Measurements from ENCODE around the gene LPP.

The LPP gene

DNA sequence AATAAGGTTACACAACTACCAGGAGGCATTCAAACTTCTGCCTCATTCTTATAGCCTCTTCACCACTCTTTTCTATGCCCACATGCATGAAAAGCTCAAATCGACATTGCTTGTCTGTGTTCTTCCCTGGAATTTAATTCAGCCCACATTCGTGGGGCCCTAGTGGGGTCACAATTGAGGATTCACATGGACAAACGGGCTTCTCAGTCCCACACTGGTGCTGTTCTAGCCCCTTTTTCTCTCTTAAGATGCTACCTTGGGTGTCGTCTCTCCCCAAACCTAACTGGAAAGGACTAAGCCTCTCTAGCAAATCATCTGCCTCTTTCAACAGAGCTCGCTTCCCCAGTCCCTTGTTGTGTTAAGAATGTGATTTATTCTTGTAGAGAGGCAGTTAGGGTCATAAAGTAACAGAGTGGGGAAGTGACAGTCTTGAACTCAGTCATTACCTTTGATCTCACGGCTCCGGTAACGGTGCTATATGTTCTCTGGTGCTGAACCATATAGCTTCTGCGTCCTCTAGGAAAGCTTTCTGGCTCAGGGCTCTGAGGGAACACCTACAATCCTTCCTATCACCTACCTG is 4.9 kb downstream of the LPP start:
- no peak for TF ChIP-seq TAF1 (IDR thresholded peaks at IDR 0.05; ENCODE audit: borderline replicate concordance, insufficient read depth, low read length)
- TF ChIP-seq POLR2AphosphoS5 (IDR thresholded peaks at IDR 0.05; ENCODE audit: low read depth, low read length), result no peak
- TF ChIP-seq SIN3A (IDR thresholded peaks at IDR 0.05; ENCODE audit: borderline replicate concordance, insufficient read depth, low read length), result no peak
- TF ChIP-seq, protein P1, sequence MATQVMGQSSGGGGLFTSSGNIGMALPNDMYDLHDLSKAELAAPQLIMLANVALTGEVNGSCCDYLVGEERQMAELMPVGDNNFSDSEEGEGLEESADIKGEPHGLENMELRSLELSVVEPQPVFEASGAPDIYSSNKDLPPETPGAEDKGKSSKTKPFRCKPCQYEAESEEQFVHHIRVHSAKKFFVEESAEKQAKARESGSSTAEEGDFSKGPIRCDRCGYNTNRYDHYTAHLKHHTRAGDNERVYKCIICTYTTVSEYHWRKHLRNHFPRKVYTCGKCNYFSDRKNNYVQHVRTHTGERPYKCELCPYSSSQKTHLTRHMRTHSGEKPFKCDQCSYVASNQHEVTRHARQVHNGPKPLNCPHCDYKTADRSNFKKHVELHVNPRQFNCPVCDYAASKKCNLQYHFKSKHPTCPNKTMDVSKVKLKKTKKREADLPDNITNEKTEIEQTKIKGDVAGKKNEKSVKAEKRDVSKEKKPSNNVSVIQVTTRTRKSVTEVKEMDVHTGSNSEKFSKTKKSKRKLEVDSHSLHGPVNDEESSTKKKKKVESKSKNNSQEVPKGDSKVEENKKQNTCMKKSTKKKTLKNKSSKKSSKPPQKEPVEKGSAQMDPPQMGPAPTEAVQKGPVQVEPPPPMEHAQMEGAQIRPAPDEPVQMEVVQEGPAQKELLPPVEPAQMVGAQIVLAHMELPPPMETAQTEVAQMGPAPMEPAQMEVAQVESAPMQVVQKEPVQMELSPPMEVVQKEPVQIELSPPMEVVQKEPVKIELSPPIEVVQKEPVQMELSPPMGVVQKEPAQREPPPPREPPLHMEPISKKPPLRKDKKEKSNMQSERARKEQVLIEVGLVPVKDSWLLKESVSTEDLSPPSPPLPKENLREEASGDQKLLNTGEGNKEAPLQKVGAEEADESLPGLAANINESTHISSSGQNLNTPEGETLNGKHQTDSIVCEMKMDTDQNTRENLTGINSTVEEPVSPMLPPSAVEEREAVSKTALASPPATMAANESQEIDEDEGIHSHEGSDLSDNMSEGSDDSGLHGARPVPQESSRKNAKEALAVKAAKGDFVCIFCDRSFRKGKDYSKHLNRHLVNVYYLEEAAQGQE (IDR thresholded peaks at IDR 0.05; ENCODE audit: insufficient read depth in 1 of 2, low read depth in 2 of 2, low read length in 2 of 2), result no peak
- no peak for TF ChIP-seq FOXP2 (optimal IDR thresholded peaks at IDR 0.05; ENCODE audit: borderline replicate concordance, extremely low read depth, extremely low read length, insufficient read depth)

DNA sequence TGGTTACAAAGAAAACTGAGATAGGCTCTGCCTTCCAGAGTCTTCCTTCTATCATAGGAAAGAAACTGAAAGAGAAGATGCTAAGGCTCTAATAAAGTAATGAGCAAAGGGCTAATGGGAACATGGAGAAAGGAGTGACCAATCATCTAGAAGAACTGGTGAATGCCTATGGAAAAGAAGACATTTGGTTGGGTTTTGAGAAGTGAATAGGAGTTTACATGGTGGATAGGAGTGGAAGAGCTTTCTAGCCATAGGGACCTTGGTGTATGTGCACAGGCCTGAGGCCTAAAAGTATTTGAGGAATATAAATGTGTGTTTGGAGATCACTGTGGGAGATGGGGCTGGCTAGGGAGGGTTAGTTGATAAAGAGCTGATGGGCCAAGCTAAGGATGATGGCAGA is 6.8 kb downstream of the LPP start:
- TF ChIP-seq FOXP2 (optimal IDR thresholded peaks at IDR 0.05; ENCODE audit: borderline replicate concordance, extremely low read depth, extremely low read length, insufficient read depth) (no peak), POLR2AphosphoS5 (IDR thresholded peaks at IDR 0.05; ENCODE audit: low read depth, low read length) (no peak), SIN3A (IDR thresholded peaks at IDR 0.05; ENCODE audit: borderline replicate concordance, insufficient read depth, low read length) (no peak), TAF1 (IDR thresholded peaks at IDR 0.05; ENCODE audit: borderline replicate concordance, insufficient read depth, low read length) (no peak)
- TF ChIP-seq, protein P1 (IDR thresholded peaks at IDR 0.05; ENCODE audit: insufficient read depth in 1 of 2, low read depth in 2 of 2, low read length in 2 of 2), result no peak

DNA sequence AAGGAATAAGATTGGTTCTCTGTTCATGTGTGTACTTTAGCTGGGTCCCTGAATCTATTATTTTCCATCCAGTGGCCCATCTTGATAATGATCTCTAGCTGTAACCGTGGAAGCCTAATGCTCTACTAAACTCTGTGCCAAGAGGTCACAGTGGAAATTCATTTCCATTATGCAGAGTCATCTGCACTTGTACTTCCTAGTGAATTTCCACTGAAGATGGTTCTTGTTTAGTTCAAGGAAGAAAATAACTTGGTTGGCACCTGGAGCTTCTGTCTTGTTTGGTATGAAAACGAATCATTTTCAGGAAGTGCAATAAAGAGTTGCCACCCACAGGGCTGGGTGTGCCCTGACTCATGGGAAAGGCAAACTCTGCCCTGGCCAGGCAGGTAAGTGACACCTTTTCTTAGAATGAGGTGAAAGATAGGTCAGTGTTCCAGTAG is 10.3 kb downstream of the LPP start:
- no peak for TF ChIP-seq FOXP2 (optimal IDR thresholded peaks at IDR 0.05; ENCODE audit: borderline replicate concordance, extremely low read depth, extremely low read length, insufficient read depth)
- no peak for TF ChIP-seq TAF1 (IDR thresholded peaks at IDR 0.05; ENCODE audit: borderline replicate concordance, insufficient read depth, low read length)
- TF ChIP-seq POLR2AphosphoS5 (IDR thresholded peaks at IDR 0.05; ENCODE audit: low read depth, low read length), result no peak
- TF ChIP-seq, protein P1 (IDR thresholded peaks at IDR 0.05; ENCODE audit: insufficient read depth in 1 of 2, low read depth in 2 of 2, low read length in 2 of 2), result no peak
- no peak for TF ChIP-seq SIN3A (IDR thresholded peaks at IDR 0.05; ENCODE audit: borderline replicate concordance, insufficient read depth, low read length)

DNA sequence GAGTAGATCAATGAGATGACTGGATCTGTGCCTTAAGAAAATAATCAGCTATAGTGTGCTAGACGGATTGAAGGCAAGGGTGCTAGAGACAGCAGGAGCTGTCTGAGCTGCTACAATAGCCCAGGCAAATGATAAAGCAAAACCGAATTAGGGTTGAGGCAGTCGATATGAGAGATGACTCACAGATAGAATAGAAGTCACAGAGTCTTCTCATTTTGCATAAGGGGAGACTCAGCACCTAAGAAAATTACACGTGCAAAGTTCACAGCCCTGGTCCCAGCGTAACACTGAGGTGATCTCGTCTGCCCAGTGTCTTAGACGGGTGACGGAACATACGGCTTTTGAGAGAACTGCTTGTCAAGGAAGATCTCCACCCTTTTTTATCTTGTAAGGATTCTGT is 11.6 kb downstream of the LPP start:
- TF ChIP-seq, protein P1 (IDR thresholded peaks at IDR 0.05; ENCODE audit: insufficient read depth in 1 of 2, low read depth in 2 of 2, low read length in 2 of 2), result no peak
- TF ChIP-seq POLR2AphosphoS5 (IDR thresholded peaks at IDR 0.05; ENCODE audit: low read depth, low read length) (no peak), TAF1 (IDR thresholded peaks at IDR 0.05; ENCODE audit: borderline replicate concordance, insufficient read depth, low read length) (no peak), FOXP2 (optimal IDR thresholded peaks at IDR 0.05; ENCODE audit: borderline replicate concordance, extremely low read depth, extremely low read length, insufficient read depth) (no peak), SIN3A (IDR thresholded peaks at IDR 0.05; ENCODE audit: borderline replicate concordance, insufficient read depth, low read length) (no peak)
